Fibroblast of pulmonary artery (primary cell): ENCODE results near the gene ZNF865.

Experiments used
- DNase-seq: peaks from one replicate; pipeline ENCODE4 v3.0.0-alpha.2; 2010; ENCODE audit warnings: low read depth
- H3K4me3 ChIP-seq: replicated peaks from 2 replicates; pipeline ENCODE4 v1.5.1; 2011; ENCODE audit warnings: low read depth, mild to moderate bottlenecking, control low read depth, low read length, moderate library complexity
- CTCF ChIP-seq: IDR thresholded peaks from 2 replicates; pipeline ENCODE4 v1.5.1; 2011; ENCODE audit warnings: mild to moderate bottlenecking, control low read depth, low read length, inconsistent platforms; ENCODE audit errors: missing control alignments

Gene ZNF865

GRCh38 chr19:55614711-55615542 lies 9.5 kb downstream of the ZNF865 start:
- DNase-seq, result no peak
- no peak overlapping the region for H3K4me3 ChIP-seq
- TF ChIP-seq CTCF, result no peak

GRCh38 chr19:55615543-55616394 lies 10.3 kb downstream of the ZNF865 start:
- H3K4me3 ChIP-seq, result no peak overlapping the region
- no peak for TF ChIP-seq CTCF
- no peak for DNase-seq

GRCh38 chr19:55616395-55616875 lies 11.0 kb downstream of the ZNF865 start:
- TF ChIP-seq CTCF, result no peak
- no peak for DNase-seq
- no peak overlapping the region for H3K4me3 ChIP-seq

- no peak overlapping the region for H3K4me3 ChIP-seq
- no peak for TF ChIP-seq CTCF
- no peak for DNase-seq
These were observed 12.0 kb downstream of the ZNF865 start for GRCh38 chr19:55617426-55617825.

GRCh38 chr19:55618426-55618825 lies 13.0 kb downstream of the ZNF865 start:
- no peak for TF ChIP-seq CTCF
- H3K4me3 ChIP-seq, result no peak overlapping the region
- no peak for DNase-seq

GRCh38 chr19:55619286-55619685 lies 13.8 kb downstream of the ZNF865 start:
- DNase-seq, result no peak
- H3K4me3 ChIP-seq, result no peak overlapping the region
- no peak for TF ChIP-seq CTCF
